Activated T-helper 1 cell treated with anti-CD3 and anti-CD28 coated beads, Interleukin-12 subunit alpha, Interleukin-12 subunit beta, Interleukin-2, Interleukin-4 antibody, amounts not matched to agents 30 ng/mL and 10 ng/mL and 1 ng/mL, durations not matched to agents 14 hours and 24 hours and 36 hours (primary cell): ENCODE results near the gene GPR183. TPM values are rescaled to one million over a fixed set of nuclear protein-coding genes. Genes with fewer than 3 reads are reported as not detected.
A peak's percentile ranks its signal among the peaks of the same experiment; 100 is the strongest.

Experiments
- DNase-seq: peaks from one replicate; pipeline ENCODE4 v3.0.0; 2021; ENCODE audit warnings: low spot score
- H3K27ac Mint-ChIP-seq: one replicate; pipeline ENCODE4 v1.8.0; 2021; ENCODE audit warnings: mild to moderate bottlenecking, mixed read lengths
- H3K27me3 Mint-ChIP-seq: one replicate; pipeline ENCODE4 v1.8.0; 2022; ENCODE audit warnings: mild to moderate bottlenecking, moderate library complexity, mixed read lengths; ENCODE audit not compliant: insufficient read depth
- H3K36me3 Mint-ChIP-seq: one replicate; pipeline ENCODE4 v1.8.0; 2021; ENCODE audit warnings: low read depth, mixed read lengths
- H3K4me1 Mint-ChIP-seq: one replicate; pipeline ENCODE4 v1.8.0; 2021; ENCODE audit warnings: low read depth, mixed read lengths
- H3K4me3 Mint-ChIP-seq: one replicate; pipeline ENCODE4 v1.8.0; 2021; ENCODE audit warnings: mild to moderate bottlenecking, moderate library complexity, mixed read lengths
- H3K9me3 Mint-ChIP-seq: one replicate; pipeline ENCODE4 v1.8.0; 2021; ENCODE audit warnings: mixed read lengths
- intact Hi-C: fragments of 100-400 bp; cut with micrococcal nuclease; formaldehyde crosslinking; loops from one replicate; pipeline ENCODE4 v1.15.1; 2024
- total RNA-seq: library from RNA; stranded (reverse); gene quantifications from 2 replicates; pipeline ENCODE4 v1.2.3, GENCODE V29; 2022

GPR183 gene
- total RNA-seq, 1 donor from 2014 or later: 23.6 TPM

DNA sequence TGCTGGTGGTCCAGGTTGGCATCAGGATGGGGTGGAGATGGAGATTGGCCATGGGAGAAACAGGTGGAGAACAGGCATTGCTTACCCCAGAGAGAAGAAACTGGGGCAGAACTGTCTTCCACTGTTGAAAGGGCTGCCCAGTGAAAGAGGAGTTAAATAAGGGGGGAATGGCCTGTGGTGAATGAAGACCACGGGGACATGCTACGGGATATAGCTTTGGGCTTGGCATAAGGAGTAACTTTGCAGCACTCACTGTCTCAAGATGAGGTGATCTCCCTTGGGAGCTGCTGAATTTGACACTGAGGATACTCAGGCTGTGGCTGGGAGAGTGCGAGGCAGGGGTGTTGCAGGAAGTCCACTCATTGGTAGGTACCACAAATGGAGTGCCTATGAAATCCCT, 38.4 kb downstream of the GPR183 start:
- Mint-ChIP-seq H3K4me3 (no peak overlapping the region), H3K9me3 (peaks cover 10% of the 10 kb centered on the region), H3K4me1 (peaks cover 54% of the 10 kb centered on the region), H3K27ac (no peak overlapping the region), H3K36me3 (peaks cover 23% of the 10 kb centered on the region), H3K27me3 (no peaks in the 10 kb centered on the region)
- no peak for DNase-seq
- intact Hi-C loops: loop anchor here (1.0 to 5.0 kb wide), 6 partner anchors 53 to 402 kb away; no protein-coding TSS in a partner anchor

DNA sequence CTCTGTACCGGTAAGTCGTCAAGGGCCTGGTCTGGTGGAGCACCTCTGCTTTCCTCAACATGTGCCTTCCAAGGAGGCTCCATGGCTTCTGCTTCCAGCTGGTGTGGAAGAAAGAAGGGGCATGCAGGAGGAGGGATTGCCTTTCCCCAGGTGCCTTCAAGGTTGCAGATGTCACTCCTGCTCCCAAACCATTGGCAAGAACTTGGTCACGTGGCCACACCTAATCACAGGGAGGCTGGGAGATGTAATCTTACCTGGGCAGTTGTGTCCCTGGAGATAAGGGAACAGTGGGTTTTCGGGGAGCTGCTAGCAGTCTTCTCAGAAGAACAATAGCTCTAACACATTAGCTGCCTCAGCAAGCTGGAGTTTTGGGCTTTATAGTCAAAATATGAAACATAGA, 39.3 kb downstream of the GPR183 start:
- H3K9me3 Mint-ChIP-seq: peaks cover 10% of the 10 kb centered on the region

DNA sequence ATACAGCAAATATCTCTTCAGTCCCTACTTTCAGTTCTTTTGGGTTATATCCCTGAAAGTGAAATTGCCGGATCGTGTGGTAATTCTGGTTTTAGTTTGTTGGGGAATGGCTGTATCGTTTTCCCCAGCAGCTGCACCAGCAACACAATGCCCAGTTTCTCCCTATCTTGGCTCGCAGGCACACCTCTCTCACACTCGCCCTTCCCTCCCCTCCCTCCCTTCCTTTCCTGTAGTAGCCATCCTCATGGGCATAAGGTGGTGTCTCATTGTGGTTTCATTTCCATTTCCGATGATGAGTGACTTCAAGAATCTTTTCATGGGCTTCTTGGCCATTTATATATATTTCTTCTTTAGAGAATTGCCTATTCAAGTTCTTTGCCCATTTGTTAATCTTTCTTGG, 40.4 kb downstream of the GPR183 start:
- Mint-ChIP-seq H3K27me3 (no peaks in the 10 kb centered on the region), H3K4me1 (peaks cover 51% of the 10 kb centered on the region), H3K36me3 (peaks cover 14% of the 10 kb centered on the region), H3K4me3 (no peak overlapping the region), H3K9me3 (peaks cover under 1% of the 10 kb centered on the region), H3K27ac (no peak overlapping the region)
- intact Hi-C loops: loop anchor here (1.0 to 5.0 kb wide), 5 partner anchors 9 to 400 kb away; partner anchors contain the start of gene GPR18
- no peak for DNase-seq

More for the DNA sequence above, 39.3 kb downstream of the GPR183 start:
- no peak for DNase-seq
- Mint-ChIP-seq H3K4me1 (peaks cover 56% of the 10 kb centered on the region), H3K27me3 (no peaks in the 10 kb centered on the region), H3K36me3 (peaks cover 20% of the 10 kb centered on the region), H3K27ac (no peak overlapping the region), H3K4me3 (no peak overlapping the region)
- intact Hi-C loops: loop anchor here (5.0 kb wide), 2 partner anchors 229 to 401 kb away; no protein-coding TSS in a partner anchor

DNA sequence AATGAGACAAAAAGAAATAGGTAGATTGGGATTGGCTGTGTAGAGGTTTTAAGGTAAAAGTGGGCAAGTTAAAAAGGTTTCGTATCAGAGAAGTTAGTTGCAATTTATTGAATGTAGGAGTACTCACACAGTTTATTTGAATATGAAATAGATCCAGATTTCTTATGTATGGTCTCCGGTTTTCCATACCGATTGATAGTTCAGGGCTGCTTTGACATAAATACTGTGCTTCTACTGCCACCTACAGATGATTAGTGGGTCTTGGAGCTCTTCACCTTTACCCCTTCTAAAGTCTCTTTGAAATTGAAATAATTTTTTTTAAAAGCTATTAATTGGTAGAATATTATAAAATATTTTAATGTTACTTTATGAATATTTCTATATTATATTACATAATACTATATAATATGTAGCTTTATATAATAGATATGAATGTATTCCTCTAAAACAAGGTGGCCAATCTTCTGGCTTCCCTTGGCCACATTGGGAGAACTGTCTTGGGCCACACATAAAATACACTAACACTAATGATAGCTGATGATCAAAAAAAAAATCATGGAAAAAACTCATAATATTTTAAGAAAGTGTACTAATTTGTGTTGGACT, 41.3 kb downstream of the GPR183 start:
- no peak for DNase-seq
- H3K4me3 Mint-ChIP-seq: no peak overlapping the region
- intact Hi-C loops: loop anchor here (1.0 to 5.0 kb wide), 5 partner anchors 8 to 399 kb away; partner anchors contain the start of gene GPR18
- H3K27me3 Mint-ChIP-seq: no peaks in the 10 kb centered on the region
- H3K4me1 Mint-ChIP-seq: peaks cover 51% of the 10 kb centered on the region
- H3K36me3 Mint-ChIP-seq: peaks cover 16% of the 10 kb centered on the region
- H3K27ac Mint-ChIP-seq: peak overlapping the region; percentile 41
- H3K9me3 Mint-ChIP-seq: no peaks in the 10 kb centered on the region

DNA sequence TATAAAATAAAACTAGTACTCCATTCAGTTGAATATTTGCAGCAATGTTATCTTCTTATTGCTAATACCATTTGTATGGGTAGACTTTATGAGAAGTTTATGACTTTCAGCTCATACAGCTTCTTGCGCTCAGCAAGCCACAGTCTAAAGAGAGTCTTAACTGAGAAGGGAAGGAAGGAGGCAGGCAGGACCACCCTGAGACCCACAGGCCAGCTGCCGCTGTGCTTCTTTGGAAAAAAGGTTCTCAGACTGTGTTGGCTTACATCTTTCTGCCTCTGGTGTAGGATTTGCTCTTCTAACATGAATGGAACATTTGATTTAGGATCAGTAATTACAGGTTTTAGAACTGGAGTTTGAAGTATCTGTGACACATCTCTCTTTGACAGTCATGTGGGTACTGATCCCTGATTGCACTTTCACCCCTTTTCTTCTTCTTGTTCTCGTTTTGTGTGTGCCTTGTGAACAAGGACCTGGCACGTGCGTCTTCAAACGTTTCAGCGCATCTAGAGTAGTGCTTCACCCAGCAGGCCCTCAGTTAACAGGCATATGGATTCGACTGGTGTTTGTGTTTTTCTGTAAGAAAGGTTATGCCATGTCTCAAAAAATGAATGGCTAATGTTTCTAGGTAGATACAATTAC, 41.9 kb downstream of the GPR183 start:
- intact Hi-C loops: loop anchor here (5.0 kb wide), 2 partner anchors 232 to 398 kb away; no protein-coding TSS in a partner anchor
- Mint-ChIP-seq H3K4me3 (no peak overlapping the region), H3K36me3 (peaks cover 16% of the 10 kb centered on the region)

DNA sequence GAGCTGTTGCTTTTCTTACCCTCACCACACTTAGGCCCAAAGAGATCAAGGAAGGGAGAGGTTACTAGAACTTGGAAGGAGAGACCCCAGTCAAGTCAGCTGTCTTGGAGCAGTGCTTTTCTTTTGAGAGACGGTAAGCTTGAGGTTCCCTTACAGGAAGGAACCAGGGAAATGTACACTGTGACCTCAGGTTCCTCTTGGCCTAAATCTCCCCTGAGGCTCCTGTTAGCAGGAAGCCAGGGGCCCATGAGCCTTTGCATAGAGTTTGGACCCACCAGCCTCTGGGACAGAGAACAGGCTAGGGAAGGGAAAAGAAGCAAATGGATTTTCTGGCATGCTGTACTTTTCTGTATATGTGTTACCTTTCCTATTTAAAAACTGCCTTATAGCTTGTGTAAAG, 43.1 kb downstream of the GPR183 start:
- DNase-seq: no peak
- no peak overlapping the region for H3K4me3 Mint-ChIP-seq
- no peaks in the 10 kb centered on the region for H3K27me3 Mint-ChIP-seq
- H3K4me1 Mint-ChIP-seq: peaks cover 55% of the 10 kb centered on the region
- peaks cover 25% of the 10 kb centered on the region for H3K36me3 Mint-ChIP-seq
- no peaks in the 10 kb centered on the region for H3K9me3 Mint-ChIP-seq
- H3K27ac Mint-ChIP-seq: no peak overlapping the region
- intact Hi-C loops: no loop called here

More for the DNA sequence above, 41.9 kb downstream of the GPR183 start:
- no peaks in the 10 kb centered on the region for H3K9me3 Mint-ChIP-seq
- DNase-seq: no peak
- peak overlapping the region; percentile 41 for H3K27ac Mint-ChIP-seq
- peaks cover 49% of the 10 kb centered on the region for H3K4me1 Mint-ChIP-seq
- H3K27me3 Mint-ChIP-seq: no peaks in the 10 kb centered on the region

DNA sequence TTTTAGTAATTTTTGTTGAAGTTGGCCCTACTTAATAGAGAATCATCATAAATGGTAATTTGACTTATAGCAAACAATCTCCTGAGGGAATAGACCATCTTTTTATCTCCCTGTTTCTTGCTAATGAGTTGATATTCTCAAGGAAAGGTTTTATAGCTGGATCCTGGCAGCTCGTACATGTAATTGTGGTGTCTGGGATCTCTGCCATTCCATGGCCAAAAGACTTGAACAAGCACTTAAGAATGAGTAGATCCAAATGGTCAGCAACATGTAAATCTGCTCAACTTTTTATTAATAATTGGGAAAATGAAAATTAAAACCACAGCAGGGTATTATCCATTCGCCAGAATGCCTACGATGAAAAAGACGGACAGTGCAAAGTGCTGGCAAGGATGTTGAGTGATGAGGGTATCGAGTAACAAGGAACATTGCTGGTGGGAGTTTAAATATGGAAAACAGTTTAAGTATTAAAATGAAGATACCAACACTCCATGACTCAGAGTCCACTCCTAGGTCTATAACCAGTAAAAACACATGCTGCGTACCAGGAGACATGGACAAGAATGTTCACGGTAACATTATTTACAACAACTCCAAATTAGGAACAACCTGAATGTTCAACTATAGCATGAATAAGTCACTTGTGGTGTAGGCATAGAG, 43.9 kb downstream of the GPR183 start:
- Mint-ChIP-seq H3K9me3 (no peaks in the 10 kb centered on the region), H3K27me3 (no peaks in the 10 kb centered on the region), H3K4me1 (peaks cover 58% of the 10 kb centered on the region), H3K36me3 (peaks cover 25% of the 10 kb centered on the region), H3K27ac (peak overlapping the region; percentile 8), H3K4me3 (no peak overlapping the region)
- DNase-seq: no peak
- intact Hi-C loops: no loop called here

DNA sequence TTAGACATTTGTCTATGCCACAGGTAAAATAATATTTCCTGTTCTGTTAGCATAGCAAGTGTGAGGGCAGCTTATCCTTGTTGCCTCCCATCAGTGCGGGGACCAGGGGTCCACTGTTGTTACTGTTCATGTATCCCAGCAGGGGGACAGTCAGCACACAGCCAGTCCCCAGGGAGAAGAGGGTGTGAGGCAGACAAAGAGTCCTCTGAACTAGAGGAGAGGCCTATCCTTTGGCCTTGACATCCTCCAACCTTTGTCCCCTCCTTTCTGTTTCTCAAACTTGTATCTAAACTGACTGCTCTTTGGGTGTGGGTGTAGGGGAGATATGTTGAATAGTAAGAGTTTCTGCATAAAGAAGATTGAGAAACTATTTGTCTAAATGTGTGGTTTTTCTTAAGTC, 46.1 kb downstream of the GPR183 start:
- peaks cover 29% of the 10 kb centered on the region for H3K36me3 Mint-ChIP-seq
- intact Hi-C loops: no loop called here
- no peak for DNase-seq
- H3K9me3 Mint-ChIP-seq: no peaks in the 10 kb centered on the region
- peaks cover 76% of the 10 kb centered on the region for H3K4me1 Mint-ChIP-seq
- no peaks in the 10 kb centered on the region for H3K27me3 Mint-ChIP-seq
- H3K4me3 Mint-ChIP-seq: no peak overlapping the region
- no peak overlapping the region for H3K27ac Mint-ChIP-seq

DNA sequence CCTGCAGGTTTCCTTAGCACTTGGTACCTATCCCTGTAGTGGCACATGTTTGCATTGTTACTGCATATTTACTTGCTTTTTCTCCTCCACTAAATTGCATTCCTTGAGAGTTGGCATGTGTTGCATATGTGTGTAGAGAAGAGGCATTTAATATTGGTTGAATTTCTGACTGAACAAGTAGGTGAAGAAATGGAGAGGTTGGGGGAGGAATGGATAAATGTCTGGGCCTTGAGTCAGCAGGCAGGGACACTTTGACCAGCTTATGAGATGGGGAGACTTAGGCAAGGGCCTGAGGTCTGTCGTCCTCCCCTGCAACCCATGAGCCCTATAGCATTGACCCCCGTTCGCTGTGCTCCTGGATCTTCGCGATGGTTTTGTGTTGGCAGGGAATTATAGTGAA, 47.0 kb downstream of the GPR183 start:
- DNase-seq: no peak
- H3K27ac Mint-ChIP-seq: no peak overlapping the region
- intact Hi-C loops: no loop called here
- H3K27me3 Mint-ChIP-seq: no peaks in the 10 kb centered on the region
- H3K9me3 Mint-ChIP-seq: no peaks in the 10 kb centered on the region
- peaks cover 75% of the 10 kb centered on the region for H3K4me1 Mint-ChIP-seq
- H3K4me3 Mint-ChIP-seq: peak overlapping the region; percentile 55
- H3K36me3 Mint-ChIP-seq: peaks cover 31% of the 10 kb centered on the region

DNA sequence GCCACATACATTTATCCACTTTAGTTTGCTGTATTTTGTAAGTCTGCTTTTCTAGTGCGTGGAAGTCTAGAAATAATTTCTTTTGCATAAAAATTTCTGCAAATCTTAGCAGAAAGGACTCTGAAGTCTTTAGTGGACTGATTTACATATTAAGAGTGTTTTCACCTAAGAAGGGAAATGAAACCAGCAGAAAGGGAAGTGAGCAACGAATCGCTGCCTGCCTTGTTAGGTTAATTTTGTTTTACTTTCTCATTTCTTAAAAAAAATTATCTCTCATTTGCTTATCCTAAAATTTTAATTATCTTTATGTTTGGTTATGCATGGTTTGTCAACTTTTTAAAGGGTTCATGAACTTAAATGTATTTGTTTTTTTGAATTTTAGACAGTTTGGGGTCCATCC, 48.3 kb downstream of the GPR183 start:
- intact Hi-C loops: loop anchor here (1.0 to 5.0 kb wide), 11 partner anchors 7 to 407 kb away; partner anchors contain the start of gene CLYBL
- H3K9me3 Mint-ChIP-seq: no peaks in the 10 kb centered on the region
- H3K27me3 Mint-ChIP-seq: no peaks in the 10 kb centered on the region
- DNase-seq: no peak
- H3K36me3 Mint-ChIP-seq: peaks cover 41% of the 10 kb centered on the region
- peak overlapping the region; percentile 88 for H3K4me3 Mint-ChIP-seq
- H3K27ac Mint-ChIP-seq: peak overlapping the region; percentile 89
- H3K4me1 Mint-ChIP-seq: peaks cover 72% of the 10 kb centered on the region

DNA sequence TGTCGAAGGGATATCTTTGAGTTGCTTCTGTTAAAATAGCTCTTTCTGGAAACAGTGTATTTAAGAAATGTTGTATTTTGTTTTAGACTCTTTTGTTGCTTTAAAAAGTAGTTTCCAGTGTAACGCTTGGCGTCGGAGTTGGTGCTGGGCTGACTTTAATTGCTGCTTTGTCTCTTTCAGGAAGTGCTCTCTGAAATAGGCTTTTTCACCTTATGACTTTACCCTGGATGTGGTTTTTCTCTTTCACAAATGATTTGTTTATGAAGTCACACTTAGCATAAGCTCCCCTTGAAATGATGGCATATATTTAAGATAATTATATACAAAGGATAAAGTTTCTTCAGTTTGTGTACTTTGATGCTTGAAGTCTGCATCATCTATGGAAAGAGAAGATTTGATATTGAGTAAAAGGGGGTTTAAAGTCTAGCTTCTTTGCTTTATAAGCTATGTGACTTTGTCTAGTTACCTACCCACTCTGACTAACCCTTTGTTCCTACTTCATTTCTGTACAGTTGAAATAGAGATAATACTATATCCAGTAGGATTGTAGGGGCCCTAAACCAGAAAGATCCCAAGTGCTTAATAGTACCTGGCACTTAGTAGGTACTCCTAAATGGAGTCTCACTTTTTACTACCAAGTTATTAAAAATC, 48.9 kb downstream of the GPR183 start, which contains the start of gene GPR18:
Gene GPR18, minus strand, starts transcription at position 170 of the 651 bp plus-strand sequence. CDS start 2,507 bp downstream, outside the sequence.
- Mint-ChIP-seq H3K27ac (peak within 1 kb of the TSS; percentile 89), H3K27me3 (no peaks in the 10 kb centered on the region), H3K4me3 (peak within 1 kb of the TSS; percentile 88), H3K4me1 (peaks cover 66% of the 10 kb centered on the region), H3K36me3 (peaks cover 42% of the 10 kb centered on the region), H3K9me3 (no peaks in the 10 kb centered on the region)
- DNase-seq: no peak
- intact Hi-C loops: loop anchor here (1.0 to 5.0 kb wide), 11 partner anchors 8 to 406 kb away; partner anchors contain the start of gene CLYBL

DNA sequence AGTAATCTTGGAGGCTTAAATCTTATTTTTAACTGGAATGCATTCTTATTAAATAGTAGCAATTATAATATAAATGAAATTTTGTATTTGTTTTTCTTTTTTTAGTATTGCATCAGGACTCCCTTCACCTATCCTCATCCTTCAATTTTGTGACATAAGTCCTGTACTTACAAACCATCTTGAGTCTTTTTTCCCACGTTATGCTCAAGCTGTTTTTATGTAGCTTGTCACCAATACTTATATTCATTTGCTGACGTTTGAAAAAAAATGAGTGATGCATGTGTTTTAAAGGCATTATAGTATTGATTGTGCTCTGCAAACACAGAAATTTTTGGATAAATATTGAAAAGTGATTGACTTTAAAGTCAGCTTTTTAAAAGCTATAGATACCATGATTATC, 49.9 kb downstream of the GPR183 start:
- H3K4me1 Mint-ChIP-seq: peaks cover 62% of the 10 kb centered on the region

More for the DNA sequence above, 49.9 kb downstream of the GPR183 start:
- peak overlapping the region; percentile 70 for H3K27ac Mint-ChIP-seq
- H3K27me3 Mint-ChIP-seq: no peaks in the 10 kb centered on the region
- peaks cover 42% of the 10 kb centered on the region for H3K36me3 Mint-ChIP-seq
- no peaks in the 10 kb centered on the region for H3K9me3 Mint-ChIP-seq
- DNase-seq: no peak
- H3K4me3 Mint-ChIP-seq: peak overlapping the region; percentile 71
- intact Hi-C loops: loop anchor here (5.0 kb wide), 1 partner anchor 405 kb away; no protein-coding TSS in a partner anchor
